Measurements from ENCODE around the gene BPIFB3. TPM values are rescaled to one million over a fixed set of nuclear protein-coding genes. Genes with fewer than 3 reads are reported as not detected.

BPIFB3 gene
- total and polyA plus RNA-seq, 2 of the 13 experiments (the other 11 are each of a cell fraction or from before 2014, with no cell fraction given): 0.09 TPM; not detected in 1

DNA sequence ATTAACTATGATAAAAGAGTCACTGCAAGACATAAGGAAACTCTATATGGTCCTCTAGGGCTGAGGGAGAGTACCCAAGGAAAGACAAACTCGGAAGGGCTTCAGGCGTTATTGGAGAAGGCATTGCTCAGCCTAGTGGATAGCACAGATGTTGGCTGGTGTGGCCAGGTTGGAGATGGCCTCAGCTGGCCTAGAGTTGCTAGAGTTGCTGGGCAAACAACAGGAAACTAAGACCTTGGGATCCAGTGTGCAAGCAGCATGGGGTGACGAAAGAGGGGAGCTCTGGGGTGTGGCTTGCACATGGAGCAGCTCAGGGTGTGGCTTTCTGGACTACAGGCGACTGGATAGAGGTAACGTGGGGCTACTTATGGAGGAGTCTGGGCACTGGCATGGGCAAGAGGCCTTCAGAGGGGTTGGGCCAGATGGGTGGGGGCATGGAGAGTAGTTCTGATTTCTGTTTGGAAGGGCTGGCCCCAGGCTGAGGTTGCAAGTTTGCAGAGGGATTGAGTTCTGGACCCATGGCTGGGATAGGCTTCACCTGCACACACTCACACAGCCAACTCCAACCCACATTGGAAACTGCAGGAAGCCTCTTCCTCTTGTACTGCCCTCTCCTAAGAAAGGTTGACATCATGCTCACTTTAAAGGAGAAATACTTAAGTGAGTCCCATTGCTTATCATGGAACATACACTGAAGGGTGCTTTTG lies 27.5 kb upstream of the BPIFB3 start (continued):
- TF ChIP-seq FIP1L1 (IDR thresholded peaks at IDR 0.05; ENCODE audit: borderline replicate concordance, insufficient read depth, low read depth, low read length) (peak; percentile 76; the same call in 1 of the 2 replicates), NCOA5 (CRISPR knock-in tag; IDR thresholded peaks at IDR 0.05) (peak; percentile 90; the same call in 1 of the 2 replicates), ZUFSP (CRISPR knock-in tag; IDR thresholded peaks at IDR 0.05; ENCODE audit: borderline replicate concordance) (0 out of 2 replicates have a peak, but pooled peaks have one; percentile 70), DNMT1 (CRISPR knock-in tag; IDR thresholded peaks at IDR 0.05) (peak; percentile 76; the same call in 1 of the 2 replicates), EP300 (IDR thresholded peaks at IDR 0.05; ENCODE audit: low read depth in 2 of 2, low read length in 2 of 2) (peak in 1 of 2 experiments; percentile 9; a peak in 1 of 4 replicates), EP300 (CRISPR knock-in tag; IDR thresholded peaks at IDR 0.05; ENCODE audit: borderline replicate concordance) (no peak), ZBTB42 (CRISPR knock-in tag; IDR thresholded peaks at IDR 0.05) (no peak), PCBP2 (optimal IDR thresholded peaks at IDR 0.05; ENCODE audit: low read depth, low read length, poor library complexity, severe bottlenecking) (peak; percentile 23), RORA (CRISPR knock-in tag; IDR thresholded peaks at IDR 0.05) (no peak), PRMT3 (CRISPR knock-in tag; IDR thresholded peaks at IDR 0.05; ENCODE audit: borderline replicate concordance, low read depth) (peak; percentile 81; the same call in 1 of the 2 replicates), ZNF446 (CRISPR knock-in tag; IDR thresholded peaks at IDR 0.05) (peak; percentile 94; the same call in 1 of the 2 replicates), MAZ (IDR thresholded peaks at IDR 0.05; ENCODE audit: borderline replicate concordance, low read depth, low read length) (no peak), MAZ (CRISPR knock-in tag; IDR thresholded peaks at IDR 0.05; ENCODE audit: low read depth) (peak; percentile 42), NONO (IDR thresholded peaks at IDR 0.05) (no peak), NONO (CRISPR knock-in tag; conservative IDR thresholded peaks at IDR 0.05) (peak; percentile 81; the same call in 1 of the 2 replicates), ZNF644 (CRISPR knock-in tag; IDR thresholded peaks at IDR 0.05; ENCODE audit: low read depth) (peak; percentile 84)
- TF ChIP-seq, protein P1, sequence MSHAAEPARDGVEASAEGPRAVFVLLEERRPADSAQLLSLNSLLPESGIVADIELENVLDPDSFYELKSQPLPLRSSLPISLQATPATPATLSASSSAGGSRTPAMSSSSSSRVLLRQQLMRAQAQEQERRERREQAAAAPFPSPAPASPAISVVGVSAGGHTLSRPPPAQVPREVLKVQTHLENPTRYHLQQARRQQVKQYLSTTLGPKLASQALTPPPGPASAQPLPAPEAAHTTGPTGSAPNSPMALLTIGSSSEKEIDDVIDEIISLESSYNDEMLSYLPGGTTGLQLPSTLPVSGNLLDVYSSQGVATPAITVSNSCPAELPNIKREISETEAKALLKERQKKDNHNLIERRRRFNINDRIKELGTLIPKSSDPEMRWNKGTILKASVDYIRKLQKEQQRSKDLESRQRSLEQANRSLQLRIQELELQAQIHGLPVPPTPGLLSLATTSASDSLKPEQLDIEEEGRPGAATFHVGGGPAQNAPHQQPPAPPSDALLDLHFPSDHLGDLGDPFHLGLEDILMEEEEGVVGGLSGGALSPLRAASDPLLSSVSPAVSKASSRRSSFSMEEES (CRISPR knock-in tag; IDR thresholded peaks at IDR 0.05): peak; percentile 28
- TF ChIP-seq, protein P2, sequence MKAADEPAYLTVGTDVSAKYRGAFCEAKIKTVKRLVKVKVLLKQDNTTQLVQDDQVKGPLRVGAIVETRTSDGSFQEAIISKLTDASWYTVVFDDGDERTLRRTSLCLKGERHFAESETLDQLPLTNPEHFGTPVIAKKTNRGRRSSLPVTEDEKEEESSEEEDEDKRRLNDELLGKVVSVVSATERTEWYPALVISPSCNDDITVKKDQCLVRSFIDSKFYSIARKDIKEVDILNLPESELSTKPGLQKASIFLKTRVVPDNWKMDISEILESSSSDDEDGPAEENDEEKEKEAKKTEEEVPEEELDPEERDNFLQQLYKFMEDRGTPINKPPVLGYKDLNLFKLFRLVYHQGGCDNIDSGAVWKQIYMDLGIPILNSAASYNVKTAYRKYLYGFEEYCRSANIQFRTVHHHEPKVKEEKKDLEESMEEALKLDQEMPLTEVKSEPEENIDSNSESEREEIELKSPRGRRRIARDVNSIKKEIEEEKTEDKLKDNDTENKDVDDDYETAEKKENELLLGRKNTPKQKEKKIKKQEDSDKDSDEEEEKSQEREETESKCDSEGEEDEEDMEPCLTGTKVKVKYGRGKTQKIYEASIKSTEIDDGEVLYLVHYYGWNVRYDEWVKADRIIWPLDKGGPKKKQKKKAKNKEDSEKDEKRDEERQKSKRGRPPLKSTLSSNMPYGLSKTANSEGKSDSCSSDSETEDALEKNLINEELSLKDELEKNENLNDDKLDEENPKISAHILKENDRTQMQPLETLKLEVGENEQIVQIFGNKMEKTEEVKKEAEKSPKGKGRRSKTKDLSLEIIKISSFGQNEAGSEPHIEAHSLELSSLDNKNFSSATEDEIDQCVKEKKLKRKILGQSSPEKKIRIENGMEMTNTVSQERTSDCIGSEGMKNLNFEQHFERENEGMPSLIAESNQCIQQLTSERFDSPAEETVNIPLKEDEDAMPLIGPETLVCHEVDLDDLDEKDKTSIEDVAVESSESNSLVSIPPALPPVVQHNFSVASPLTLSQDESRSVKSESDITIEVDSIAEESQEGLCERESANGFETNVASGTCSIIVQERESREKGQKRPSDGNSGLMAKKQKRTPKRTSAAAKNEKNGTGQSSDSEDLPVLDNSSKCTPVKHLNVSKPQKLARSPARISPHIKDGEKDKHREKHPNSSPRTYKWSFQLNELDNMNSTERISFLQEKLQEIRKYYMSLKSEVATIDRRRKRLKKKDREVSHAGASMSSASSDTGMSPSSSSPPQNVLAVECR (CRISPR knock-in tag; IDR thresholded peaks at IDR 0.05; ENCODE audit: borderline replicate concordance): 0 out of 2 replicates have a peak, but pooled peaks have one; percentile 4
- TF ChIP-seq, protein P3, sequence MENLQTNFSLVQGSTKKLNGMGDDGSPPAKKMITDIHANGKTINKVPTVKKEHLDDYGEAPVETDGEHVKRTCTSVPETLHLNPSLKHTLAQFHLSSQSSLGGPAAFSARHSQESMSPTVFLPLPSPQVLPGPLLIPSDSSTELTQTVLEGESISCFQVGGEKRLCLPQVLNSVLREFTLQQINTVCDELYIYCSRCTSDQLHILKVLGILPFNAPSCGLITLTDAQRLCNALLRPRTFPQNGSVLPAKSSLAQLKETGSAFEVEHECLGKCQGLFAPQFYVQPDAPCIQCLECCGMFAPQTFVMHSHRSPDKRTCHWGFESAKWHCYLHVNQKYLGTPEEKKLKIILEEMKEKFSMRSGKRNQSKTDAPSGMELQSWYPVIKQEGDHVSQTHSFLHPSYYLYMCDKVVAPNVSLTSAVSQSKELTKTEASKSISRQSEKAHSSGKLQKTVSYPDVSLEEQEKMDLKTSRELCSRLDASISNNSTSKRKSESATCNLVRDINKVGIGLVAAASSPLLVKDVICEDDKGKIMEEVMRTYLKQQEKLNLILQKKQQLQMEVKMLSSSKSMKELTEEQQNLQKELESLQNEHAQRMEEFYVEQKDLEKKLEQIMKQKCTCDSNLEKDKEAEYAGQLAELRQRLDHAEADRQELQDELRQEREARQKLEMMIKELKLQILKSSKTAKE (CRISPR knock-in tag; IDR thresholded peaks at IDR 0.05; ENCODE audit: borderline replicate concordance): peak; percentile 10; the same call in 1 of the 2 replicates
